NCI-H345 treated with DMSO at 0.1 percent for 48 hours (cell line): ENCODE measurements around the gene EBI3.
"Not testable (repeated sequence)": the region's sequence is repeated elsewhere in the genome, so short reads cannot be mapped to it uniquely, and the experiment has no call there.

Experiments
- DNase-seq: peaks from one replicate; lab custom pipeline; 2025; ENCODE audit not compliant: unreplicated experiment; lab: John Stamatoyannopoulos, UW

The EBI3 gene

DNA sequence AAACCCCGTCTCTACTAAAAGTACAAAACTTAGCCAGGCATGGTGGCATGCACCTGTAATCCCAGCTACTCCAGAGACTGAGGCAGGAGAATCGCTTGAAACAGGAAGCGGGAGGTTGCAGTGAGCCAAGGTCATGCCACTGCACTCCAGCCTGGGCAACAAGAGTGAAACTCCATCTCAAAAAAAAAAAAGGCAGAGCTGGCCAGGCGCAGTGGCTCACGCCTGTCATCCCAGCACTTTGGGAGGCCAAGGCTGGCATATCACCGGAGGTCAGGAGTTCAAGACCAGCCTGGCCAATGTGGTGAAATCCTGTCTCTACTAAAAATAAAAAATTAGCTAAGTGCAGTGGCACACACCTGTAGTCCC, 45.0 kb downstream of the EBI3 start:
- not testable (repeated sequence) for DNase-seq

DNA sequence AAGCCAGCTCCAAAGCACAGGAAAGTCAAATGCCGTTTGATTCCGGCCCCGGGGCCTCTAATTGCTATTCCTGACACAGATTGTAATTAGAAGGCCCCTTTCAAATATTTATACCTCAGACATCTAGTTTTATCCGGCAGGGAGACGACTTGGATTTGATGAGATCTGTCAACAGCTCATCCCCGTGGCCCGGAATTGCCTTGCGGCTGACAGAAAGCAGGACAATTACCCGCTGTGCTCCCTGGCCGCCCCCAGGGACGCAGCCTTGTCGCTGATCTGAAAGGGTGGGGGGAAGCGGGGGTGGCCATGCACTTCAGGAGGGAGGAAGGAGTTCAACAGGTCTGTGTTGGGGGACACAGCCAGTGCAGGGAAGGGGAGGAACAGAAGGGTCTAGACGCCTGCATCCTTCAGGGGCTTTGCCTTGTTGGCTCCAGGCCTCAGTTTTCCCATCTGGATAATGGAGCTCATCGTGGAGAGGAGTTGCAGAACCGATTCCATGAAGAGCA, 47.9 kb downstream of the EBI3 start:
- no peak for DNase-seq

DNA sequence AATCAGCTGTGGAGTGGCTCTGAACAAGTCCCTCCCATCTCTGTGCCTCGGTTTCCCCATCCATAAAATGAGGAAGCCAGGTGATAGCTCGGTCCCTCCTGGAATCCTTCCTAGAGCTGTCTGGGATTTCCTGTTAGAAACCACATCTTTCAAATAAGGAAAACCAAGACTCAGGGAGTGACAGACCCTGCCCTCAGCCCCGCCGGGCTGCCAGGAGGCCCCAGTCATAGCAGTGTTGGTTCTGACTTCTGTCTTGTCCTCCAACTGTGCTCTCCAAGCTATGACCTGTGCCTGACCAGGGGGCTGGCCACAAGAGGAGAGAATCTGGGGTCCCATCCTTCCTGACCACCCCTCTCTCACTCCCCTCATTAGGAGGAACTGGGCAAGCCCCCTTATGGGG, 48.7 kb downstream of the EBI3 start:
- DNase-seq = no peak

DNA sequence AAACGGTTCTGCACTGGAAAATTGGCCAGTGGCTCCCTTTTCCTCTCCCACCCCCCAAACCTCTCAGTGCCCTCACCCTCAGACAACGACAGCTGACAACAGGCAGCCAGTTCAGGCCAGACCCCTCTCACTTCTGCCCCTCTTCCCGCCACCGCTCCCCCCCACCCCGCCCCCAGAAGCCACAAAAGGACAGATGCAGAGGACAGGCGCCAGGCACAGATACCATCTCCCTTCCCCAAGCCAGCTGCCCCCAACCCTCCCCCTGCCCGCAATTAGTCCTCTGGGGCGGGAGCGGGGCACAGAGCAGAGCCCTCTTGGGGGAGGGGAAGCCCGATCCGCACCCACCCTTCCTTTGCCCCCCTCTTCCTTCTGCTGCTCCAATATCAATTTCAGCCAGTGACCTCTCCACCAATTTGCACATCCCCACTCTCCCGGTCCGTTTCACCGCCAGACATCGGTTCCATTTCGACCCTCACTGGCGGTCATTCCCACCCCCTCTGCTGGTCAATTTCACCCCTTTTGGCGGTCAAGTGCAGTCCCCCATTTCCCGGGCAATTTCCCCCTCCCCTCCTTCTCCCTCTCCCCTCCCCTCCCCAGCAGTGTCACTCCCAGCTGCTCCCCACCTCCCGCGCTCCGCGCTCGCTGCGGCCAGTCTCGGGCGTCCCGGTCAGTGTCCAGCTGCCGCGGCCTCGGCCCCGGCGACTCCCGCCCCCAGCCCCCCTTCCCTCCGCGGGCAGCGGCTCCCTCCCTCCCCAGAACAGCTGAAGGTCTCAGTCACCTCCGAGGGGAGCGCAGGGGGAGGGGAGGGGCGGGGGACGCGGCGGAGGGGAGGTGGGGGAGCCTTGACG, 49.3 kb downstream of the EBI3 start, which contains the start of gene SHD:
TSS of gene SHD (plus strand) at position 848 of the 848 bp plus-strand sequence. CDS start 798 bp downstream, outside the sequence.
- no peak for DNase-seq

DNA sequence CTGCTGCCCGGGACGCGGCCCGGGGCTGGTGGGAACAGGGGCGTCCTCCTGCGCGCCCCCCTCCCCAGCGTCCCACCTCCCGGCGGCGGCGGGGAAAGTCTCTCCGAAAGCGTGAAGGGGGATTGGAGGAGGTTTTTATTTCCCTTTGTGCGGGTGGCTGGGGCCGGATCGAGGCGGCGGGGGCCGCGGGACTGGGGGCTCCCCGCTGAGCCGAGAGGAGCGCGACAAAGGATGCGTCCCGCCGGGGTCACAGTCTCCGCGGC, 49.9 kb downstream of the EBI3 start:
- no peak for DNase-seq

DNA sequence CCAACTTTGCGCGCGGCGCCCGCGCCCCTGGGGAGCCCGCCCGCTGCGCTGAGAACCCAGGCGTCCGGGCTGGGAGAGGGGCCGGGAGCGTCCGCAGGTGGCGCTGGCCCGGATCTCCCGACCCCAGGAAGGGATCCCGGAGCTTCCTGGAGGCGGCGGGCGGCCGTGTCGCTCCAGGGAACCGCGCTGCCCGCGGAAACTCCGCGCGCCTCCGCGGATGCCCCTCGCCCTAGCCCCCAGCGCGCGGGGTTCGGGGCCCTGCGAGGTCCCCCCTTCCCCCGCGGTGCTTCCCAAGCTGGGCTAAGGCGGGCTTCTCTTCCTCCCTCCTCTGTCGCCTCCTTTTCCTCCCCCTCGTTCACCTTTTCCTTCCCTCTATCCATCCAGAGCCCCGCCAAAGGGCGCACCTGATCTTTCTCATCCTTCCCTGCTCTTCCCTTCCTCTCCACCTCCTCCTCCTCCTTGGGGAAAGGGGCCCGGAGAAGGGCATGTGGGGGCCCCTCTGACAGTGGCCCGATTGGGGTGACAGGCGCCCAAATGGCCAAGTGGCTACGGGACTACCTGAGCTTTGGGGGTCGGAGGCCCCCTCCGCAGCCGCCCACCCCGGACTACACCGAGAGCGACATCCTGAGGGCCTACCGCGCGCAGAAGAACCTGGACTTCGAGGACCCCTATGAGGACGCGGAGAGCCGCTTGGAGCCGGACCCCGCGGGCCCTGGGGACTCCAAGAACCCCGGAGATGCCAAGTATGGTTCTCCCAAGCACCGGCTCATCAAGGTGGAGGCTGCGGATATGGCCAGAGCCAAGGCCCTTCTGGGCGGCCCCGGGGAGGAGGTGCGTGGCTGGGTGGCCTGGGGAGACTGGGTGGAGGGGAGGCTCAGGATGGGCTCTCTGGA, 50.5 kb downstream of the EBI3 start:
- DNase-seq = no peak

DNA sequence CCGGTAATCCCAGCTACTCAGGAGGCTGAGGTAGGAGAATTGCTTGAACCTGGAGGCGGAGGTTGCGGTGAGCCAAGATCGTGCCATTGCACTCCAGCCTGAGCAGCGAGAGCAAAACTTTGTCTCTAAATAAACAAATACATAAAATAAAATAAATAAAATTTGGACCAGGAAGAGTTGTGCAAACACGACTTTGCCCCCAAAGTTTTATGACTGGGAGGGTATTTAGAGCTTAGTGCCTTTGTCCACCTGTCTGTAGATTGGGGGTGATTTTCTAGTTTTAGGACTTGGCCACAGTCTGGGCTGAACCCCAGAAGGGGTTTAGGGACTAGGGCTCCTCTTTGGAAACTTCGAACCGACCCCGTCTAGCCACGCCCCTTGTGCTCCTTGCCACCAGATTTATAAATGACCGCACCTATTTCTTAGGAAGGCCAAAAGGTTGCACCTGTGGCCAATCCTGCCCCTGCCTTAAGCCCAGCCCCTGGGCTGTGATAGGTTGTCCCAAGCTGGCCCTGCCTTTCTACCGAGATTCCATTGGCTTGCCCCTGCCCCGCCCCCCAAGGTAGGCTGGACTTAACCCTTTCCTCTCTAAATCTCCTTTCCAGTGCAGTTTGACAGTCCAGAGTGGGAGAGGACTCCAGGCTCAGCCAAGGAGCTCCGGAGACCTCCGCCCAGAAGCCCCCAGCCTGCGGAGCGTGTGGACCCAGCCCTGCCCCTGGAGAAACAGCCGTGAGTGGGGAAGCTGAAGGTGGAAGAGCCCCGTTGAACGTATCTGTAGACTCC, 55.0 kb downstream of the EBI3 start:
- no peak for DNase-seq

DNA sequence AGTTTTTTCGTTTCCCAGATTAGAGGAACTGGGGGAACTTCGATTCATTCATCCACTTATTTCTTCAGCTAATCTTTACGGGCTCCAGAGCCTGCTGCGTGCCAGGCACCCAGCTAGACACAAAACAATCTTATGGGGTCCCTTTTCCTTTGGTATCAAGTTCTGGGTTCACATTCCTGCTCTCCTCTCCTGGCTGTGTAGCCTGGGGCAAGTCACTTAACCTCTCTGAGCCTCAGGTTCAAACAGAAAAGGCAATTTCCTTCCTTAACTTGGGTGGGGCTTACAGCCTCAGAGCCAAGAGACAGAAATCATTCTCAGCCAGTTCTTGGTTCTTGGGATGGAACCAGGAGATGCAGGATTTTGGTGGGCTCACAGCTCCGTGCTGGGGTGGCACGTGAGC, 55.7 kb downstream of the EBI3 start:
- no peak for DNase-seq

DNA sequence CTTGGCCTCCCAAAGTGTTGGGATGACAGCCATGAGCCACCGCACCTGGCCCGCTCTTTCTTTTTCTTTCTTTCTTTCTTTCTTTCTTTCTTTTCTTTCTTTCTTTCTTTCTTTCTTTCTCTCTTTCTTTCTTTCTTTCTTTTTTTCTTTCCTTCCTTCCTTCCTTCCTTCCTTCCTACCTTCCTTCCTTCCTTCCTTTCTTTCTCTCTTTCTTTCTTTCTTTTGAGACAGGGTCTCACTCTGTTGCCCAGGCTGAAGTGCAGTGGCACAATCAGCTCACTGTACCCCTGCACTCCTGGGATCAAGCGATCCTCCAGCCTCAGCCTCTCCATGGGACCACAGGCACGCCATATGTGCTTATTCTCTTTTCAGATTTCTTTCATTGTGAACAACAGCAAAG, 56.8 kb downstream of the EBI3 start:
- DNase-seq = not testable (repeated sequence)
